NCI-H526 (cell line): Measurements from ENCODE around the gene SOS1.
"Not testable (repeated sequence)": the region's sequence is repeated elsewhere in the genome, so short reads cannot be mapped to it uniquely, and the experiment has no call there.

ENCODE experiments used
- DNase-seq, 2 experiments: peaks; one replicate each; lab custom pipeline; 2025; lab: John Stamatoyannopoulos, UW

Gene SOS1

GRCh38 chr2:39138837-39139211 is 18.0 kb upstream of the SOS1 start:
- no peak for DNase-seq

GRCh38 chr2:39138187-39138836 is 17.5 kb upstream of the SOS1 start:
- DNase-seq: not testable (repeated sequence)

DNA sequence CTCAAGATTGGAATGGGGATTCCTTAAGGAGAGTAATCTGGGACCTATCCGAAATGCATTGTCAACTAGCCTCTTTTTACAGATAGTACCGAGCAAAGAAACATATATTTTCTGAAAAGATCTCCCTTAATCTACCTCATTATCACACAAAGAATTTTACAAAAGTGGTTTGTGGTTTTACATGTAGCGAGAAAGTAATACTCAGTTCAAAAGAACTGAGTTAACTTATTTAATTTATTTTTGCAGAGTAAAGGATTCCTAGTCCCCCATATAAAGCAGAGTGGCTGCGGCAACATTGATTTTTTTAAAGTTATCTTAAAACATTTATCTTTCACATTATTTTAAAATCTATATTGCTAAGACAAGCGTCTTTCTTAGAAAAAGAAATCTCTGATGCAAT is 15.9 kb upstream of the SOS1 start:
- no peak for DNase-seq

GRCh38 chr2:39135690-39136259 is 14.9 kb upstream of the SOS1 start:
- DNase-seq: no peak

DNA sequence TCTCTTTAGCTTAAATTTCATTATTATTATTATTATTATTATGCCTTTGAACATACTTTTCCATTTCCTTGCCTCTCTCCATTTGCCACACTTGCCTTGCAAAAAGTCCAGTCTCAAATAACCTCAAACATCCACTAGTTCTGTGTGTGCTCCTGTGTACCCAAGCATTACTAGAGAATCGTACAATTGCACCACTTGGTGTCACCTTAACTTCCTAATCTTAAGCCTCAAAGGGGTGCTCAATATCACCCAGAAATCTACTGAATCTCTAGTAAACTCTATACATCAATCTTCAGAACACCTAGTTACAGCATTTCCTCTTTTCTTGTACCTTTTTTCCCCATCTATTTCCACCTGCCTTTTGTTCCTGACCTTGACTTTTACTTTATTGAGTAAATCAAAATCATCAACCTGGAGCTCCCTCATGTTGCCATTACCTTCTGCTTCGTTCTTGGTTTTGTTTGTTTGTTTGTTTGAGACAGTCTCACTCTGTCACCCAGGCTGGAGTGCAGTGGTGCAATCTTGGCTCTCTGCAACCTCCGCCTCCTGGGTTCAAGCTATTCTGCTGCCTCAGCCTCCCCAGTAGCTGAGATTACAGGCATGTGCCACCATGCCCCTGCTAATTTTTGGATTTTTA is 12.5 kb upstream of the SOS1 start:
- DNase-seq: no peak

DNA sequence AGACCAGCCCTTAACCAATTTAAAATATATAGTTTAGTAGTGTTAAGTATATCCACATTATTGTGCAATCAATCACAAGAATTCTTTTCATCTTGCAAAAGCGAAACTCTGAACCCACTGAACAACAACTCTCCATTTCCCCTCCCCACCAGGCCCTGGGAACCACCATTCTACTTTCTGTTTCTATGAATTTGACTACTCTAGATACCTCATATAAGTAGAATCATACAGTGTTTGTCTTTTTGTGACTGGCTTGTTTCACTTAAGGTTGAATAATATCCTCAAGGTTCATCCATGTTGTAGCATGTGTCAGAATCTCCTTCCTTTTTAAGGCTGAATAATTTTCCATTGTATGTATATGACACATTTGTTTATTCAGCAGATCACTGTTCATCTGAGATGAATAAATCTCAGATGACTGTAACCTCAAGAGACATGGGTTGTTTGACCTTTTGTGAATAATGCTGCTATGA is 8.1 kb upstream of the SOS1 start:
- no peak for DNase-seq

DNA sequence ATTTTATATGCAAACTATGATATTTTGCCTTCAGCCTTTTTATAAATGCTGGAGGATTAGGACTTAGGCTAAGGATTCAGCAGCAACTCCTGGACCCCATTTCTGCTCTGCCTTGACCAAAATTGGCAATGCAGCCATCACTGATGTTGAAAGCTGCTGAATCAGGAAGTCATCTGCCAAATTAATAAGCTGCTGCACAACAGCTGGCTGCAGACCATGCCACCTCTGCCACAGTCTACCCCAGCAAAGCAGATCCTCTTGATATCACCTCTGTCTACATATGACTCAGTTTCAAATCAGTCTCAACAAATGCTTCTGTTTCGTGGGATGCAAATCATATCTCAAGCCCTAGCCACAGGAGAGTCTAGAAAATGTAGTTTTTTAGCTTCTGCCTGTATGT is 7.1 kb upstream of the SOS1 start:
- no peak for DNase-seq

DNA sequence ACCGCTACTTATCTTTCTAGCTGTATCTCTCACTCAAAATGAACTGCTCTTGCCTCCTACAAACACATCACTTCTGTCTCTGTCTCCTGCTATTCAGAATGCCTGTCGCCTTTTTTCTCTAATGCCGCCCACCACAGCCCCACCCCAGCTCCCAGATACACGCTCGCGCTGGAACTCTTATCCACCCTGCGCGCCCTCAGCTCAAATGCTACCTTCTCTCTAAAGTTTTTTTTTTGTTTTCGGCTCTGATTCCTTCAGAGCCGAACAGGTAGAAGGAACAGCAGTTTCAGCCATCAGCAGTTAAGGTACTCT is 3.9 kb upstream of the SOS1 start:
- no peak for DNase-seq

DNA sequence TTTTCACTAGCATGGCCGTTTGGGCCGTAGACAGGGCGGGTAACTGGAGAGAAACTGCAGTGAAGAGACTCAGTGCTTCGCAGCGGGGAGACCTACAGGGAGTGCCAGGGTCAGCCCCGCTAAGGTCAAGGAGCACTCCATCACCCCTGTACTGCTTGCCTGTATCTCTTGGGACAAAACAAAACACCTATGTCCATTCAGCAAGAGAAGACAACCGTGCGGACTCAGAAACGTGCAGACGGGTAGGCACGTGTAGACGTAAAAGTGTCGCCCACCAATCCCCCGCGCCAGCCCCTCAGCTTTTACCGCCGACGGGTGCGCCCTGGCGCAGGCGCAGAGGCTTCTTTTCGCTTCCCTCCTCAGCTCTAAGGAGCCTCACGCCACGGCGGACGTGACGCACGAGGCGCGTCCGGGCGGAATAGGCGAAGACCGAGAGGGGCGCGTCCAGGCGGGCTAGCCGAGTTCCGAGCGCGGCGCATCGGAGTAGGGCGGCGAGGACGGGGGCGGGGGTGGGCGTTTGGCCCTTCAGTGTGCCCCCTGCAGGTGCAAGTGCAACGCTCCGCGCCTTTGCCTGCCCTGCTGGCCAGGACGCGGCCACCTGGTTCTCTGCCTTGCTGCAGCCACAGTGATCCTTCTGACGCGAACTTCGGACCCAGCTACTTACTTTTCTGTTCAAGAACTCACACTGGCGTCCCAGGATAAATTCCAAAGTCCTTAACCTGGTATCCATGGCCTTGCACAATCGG is 3.3 kb upstream of the SOS1 start:
- DNase-seq: peak; percentile 93 to 99

DNA sequence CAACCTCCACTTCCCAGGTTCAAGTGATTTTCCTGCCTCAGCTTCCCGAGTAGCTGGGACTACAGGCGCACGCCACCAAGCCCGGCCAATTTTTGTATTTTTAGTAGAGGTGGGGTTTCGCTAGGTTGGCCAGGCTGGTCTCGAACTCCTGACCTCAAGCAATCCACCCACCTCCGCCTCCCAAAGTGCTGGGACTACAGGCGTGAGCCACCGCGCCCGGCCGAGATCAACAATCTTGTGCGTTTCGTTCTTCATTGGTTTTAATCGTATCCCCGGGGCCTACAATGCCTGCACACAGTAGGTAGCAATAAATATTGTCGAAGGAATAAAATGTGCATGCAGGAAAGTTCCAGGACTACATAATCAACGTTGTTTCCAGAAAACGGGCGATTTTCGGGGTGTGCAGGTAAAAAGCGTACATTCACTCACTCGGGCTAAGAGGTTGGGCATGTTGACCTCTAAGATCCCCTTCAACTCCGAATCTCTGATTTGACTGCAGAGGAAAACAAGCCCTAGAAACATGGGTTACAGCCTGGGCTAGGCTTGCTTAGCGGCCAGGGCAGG is 2.7 kb upstream of the SOS1 start:
- DNase-seq: no peak

GRCh38 chr2:39121523-39122063 is 742 bp upstream of the SOS1 start:
- peak; percentile 40 to 56 for DNase-seq

DNA sequence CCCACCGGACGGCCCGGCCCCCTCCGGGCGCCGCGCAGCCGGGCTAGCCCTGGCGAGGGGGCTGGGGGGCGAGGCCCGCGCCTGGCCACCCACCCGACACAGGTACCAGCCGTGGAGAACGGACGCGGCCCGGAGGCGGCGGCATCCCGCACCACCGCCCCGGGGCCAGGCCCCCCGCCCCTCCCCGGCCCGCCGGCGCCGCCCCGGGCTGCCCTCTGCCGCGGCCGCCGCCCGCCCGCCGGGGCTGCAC is 405 bp downstream of the SOS1 start:
- no peak for DNase-seq

GRCh38 chr2:39119732-39120520 is 925 bp downstream of the SOS1 start:
- peak; percentile 52 to 79 for DNase-seq

GRCh38 chr2:39118786-39119499 is 1.9 kb downstream of the SOS1 start:
- no peak for DNase-seq

GRCh38 chr2:39115556-39115955 is 5.3 kb downstream of the SOS1 start:
- DNase-seq: no peak

- no peak for DNase-seq
Observed at GRCh38 chr2:39114771-39115170, 6.1 kb downstream of the SOS1 start.

GRCh38 chr2:39109537-39109936 is 11.3 kb downstream of the SOS1 start:
- no peak for DNase-seq

- DNase-seq: no peak
Observed at GRCh38 chr2:39108377-39108776, 12.5 kb downstream of the SOS1 start.

DNA sequence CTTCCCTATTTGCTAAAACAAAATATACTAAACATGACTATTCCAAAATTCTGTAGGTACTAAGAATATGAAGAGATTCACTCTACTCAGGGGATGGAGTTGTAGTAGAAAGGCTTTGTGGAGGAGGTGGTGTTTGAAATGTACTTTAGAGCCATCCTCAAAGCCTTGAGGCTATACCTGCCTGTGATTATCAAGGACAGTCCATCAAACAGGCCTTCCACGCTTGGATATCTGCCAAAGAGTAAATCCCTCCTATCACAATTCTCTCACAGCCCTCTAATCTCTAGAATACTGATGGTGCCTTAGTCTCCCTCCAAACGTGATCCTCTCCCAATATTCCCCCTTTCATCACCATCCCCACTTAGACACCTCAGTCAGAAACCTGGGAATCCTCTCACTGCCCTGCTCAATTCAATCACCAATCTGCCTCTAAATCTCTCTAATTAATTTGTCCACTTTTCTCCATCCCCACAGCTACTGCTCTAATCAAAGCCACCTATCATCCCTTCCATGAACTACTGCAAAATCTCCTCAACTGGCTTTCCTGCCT is 13.1 kb downstream of the SOS1 start:
- DNase-seq: no peak

- peak; percentile 6 to 52 for DNase-seq
Observed at GRCh38 chr2:39107156-39107555, 13.7 kb downstream of the SOS1 start.
